ENCODE data around the gene NEB. TPM values are rescaled to one million over a fixed set of nuclear protein-coding genes. Genes with fewer than 3 reads are reported as not detected.

NEB gene
- total and polyA plus RNA-seq, 2 of the 4 experiments (the other 2 are of a cell fraction): under 0.01 TPM; not detected in 1

DNA sequence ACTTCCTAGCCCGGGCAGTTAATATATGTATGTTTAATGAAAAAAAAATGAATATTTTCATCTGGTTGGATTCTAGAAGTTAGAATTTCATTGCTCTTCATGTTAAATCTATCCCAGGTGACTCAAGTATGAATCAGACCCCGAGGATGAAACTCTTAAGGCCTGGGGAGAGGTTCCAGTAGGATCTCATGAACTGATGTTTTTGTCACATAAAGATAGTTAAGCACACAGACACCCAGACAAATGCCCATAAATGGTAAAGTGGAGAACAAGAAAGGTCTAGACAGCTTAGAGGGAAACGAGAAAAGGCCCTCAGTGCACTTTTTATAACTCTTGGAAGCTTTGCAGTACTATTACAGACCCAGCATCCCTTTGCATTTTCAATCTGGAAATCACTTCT, 210.4 kb downstream of the NEB start:
- H2BK20ac ChIP-seq (ENCODE audit: low read depth, low read length): no peak overlapping the region
- in situ Hi-C loops (cut with MboI; ENCODE audit: low sequenced_read_pairs): no loop called here
- H3K4me1 ChIP-seq (ENCODE audit: control insufficient read depth, insufficient read depth, low read length): no peaks in the 10 kb centered on the region
- H3K4me2 ChIP-seq (ENCODE audit: low read depth, low read length): no peak overlapping the region
- no peak overlapping the region for H3K56ac ChIP-seq (ENCODE audit: extremely low read depth, insufficient read depth, low read length)
- H3K27ac ChIP-seq (ENCODE audit: insufficient read depth, low read length): no peak overlapping the region
- H3K36me3 ChIP-seq (ENCODE audit: control insufficient read depth, insufficient read depth, low read length): no peaks in the 10 kb centered on the region
- no peak overlapping the region for H3K23ac ChIP-seq (ENCODE audit: low read depth, low read length)
- no peak overlapping the region for H2BK5ac ChIP-seq (ENCODE audit: low read depth, low read length, poor library complexity, severe bottlenecking)
- H4K91ac ChIP-seq (ENCODE audit: insufficient read depth, low read depth, low read length): no peak overlapping the region
- ATAC-seq (ENCODE audit: low read depth): no peak
- H3K18ac ChIP-seq (ENCODE audit: low read depth, low read length): no peak overlapping the region
- H3K9ac ChIP-seq (ENCODE audit: low read depth, low read length): no peak overlapping the region
- no TSS peak for BruUV-seq (replicated peaks)
- H2AK5ac ChIP-seq (ENCODE audit: low read depth, low read length): no peak overlapping the region
- no peak overlapping the region for H2AFZ ChIP-seq (replicated peaks; ENCODE audit: low read length, poor library complexity)
- H3K27me3 ChIP-seq (ENCODE audit: control insufficient read depth, insufficient read depth, low read length): no peaks in the 10 kb centered on the region
- intact Hi-C loops (cut with micrococcal nuclease): no loop called here
- TF ChIP-seq RFX5 (IDR thresholded peaks at IDR 0.05; ENCODE audit: low read depth, low read length) (no peak), NFE2L2 (IDR thresholded peaks at IDR 0.05; ENCODE audit: low read depth, low read length) (no peak), SMC3 (IDR thresholded peaks at IDR 0.05; ENCODE audit: low read depth, low read length) (no peak), MAFK (IDR thresholded peaks at IDR 0.05; ENCODE audit: low read depth, low read length) (no peak), CEBPB (IDR thresholded peaks at IDR 0.05; ENCODE audit: low read depth, low read length) (no peak), BHLHE40 (IDR thresholded peaks at IDR 0.05; ENCODE audit: low read depth, low read length) (no peak), MAZ (IDR thresholded peaks at IDR 0.05; ENCODE audit: borderline replicate concordance, low read depth, low read length) (no peak), CHD1 (IDR thresholded peaks at IDR 0.05; ENCODE audit: low read depth, low read length) (no peak), FOS (IDR thresholded peaks at IDR 0.05; ENCODE audit: low read depth, low read length) (no peak), MXI1 (IDR thresholded peaks at IDR 0.05; ENCODE audit: borderline replicate concordance, low read depth, low read length) (no peak), RAD21 (IDR thresholded peaks at IDR 0.05; ENCODE audit: low read length) (no peak), RCOR1 (IDR thresholded peaks at IDR 0.05; ENCODE audit: insufficient replicate concordance, low read length) (no peak), POLR2A (IDR thresholded peaks at IDR 0.05; ENCODE audit: low read depth, low read length) (no peak)
- TF ChIP-seq, protein P1, sequence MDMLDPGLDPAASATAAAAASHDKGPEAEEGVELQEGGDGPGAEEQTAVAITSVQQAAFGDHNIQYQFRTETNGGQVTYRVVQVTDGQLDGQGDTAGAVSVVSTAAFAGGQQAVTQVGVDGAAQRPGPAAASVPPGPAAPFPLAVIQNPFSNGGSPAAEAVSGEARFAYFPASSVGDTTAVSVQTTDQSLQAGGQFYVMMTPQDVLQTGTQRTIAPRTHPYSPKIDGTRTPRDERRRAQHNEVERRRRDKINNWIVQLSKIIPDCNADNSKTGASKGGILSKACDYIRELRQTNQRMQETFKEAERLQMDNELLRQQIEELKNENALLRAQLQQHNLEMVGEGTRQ (IDR thresholded peaks at IDR 0.05; ENCODE audit: low read depth, low read length): no peak
- TF ChIP-seq, protein P2, sequence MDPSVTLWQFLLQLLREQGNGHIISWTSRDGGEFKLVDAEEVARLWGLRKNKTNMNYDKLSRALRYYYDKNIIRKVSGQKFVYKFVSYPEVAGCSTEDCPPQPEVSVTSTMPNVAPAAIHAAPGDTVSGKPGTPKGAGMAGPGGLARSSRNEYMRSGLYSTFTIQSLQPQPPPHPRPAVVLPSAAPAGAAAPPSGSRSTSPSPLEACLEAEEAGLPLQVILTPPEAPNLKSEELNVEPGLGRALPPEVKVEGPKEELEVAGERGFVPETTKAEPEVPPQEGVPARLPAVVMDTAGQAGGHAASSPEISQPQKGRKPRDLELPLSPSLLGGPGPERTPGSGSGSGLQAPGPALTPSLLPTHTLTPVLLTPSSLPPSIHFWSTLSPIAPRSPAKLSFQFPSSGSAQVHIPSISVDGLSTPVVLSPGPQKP (IDR thresholded peaks at IDR 0.05; ENCODE audit: borderline replicate concordance, low read depth, low read length): no peak
- TF ChIP-seq, protein P3, sequence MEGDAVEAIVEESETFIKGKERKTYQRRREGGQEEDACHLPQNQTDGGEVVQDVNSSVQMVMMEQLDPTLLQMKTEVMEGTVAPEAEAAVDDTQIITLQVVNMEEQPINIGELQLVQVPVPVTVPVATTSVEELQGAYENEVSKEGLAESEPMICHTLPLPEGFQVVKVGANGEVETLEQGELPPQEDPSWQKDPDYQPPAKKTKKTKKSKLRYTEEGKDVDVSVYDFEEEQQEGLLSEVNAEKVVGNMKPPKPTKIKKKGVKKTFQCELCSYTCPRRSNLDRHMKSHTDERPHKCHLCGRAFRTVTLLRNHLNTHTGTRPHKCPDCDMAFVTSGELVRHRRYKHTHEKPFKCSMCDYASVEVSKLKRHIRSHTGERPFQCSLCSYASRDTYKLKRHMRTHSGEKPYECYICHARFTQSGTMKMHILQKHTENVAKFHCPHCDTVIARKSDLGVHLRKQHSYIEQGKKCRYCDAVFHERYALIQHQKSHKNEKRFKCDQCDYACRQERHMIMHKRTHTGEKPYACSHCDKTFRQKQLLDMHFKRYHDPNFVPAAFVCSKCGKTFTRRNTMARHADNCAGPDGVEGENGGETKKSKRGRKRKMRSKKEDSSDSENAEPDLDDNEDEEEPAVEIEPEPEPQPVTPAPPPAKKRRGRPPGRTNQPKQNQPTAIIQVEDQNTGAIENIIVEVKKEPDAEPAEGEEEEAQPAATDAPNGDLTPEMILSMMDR (conservative IDR thresholded peaks at IDR 0.05; ENCODE audit: low read depth, low read length): no peak
- dilution Hi-C loops (cut with HindIII; ENCODE audit: low sequenced_read_pairs, unreplicated experiment): no loop called here
- H3K4ac ChIP-seq (ENCODE audit: low read depth, low read length): no peak overlapping the region
- WGBS, 2 experiments (ENCODE audit: extremely low coverage in 2 of 2, insufficient read length in 1 of 2): no CpG with 5 or more reads among the region's 3 CpGs
- no peak overlapping the region for H2AK9ac ChIP-seq (replicated peaks; ENCODE audit: low read depth, low read length, poor library complexity)
- DNase-seq: peak; percentile 29
- no peaks in the 10 kb centered on the region for H3K9me3 ChIP-seq (ENCODE audit: control insufficient read depth, insufficient read depth, low read length)
- CTCF ChIA-PET: interaction anchor here (0.8 kb wide), 1 partner anchor 1997 kb away, joined by 3 read pairs; no protein-coding TSS in a partner anchor
- H2BK15ac ChIP-seq (ENCODE audit: low read depth, low read length): no peak overlapping the region
- no peak overlapping the region for H2BK120ac ChIP-seq (ENCODE audit: low read depth, low read length)
- H3K79me1 ChIP-seq (ENCODE audit: low read depth in 1 of 2, low read length in 2 of 2): no peaks in the 10 kb centered on the region
- no peaks in the 10 kb centered on the region for H3K9me1 ChIP-seq (ENCODE audit: insufficient read depth, low read length)
- no peaks in the 10 kb centered on the region for H4K20me1 ChIP-seq (ENCODE audit: insufficient read depth, low read length)
- no peak overlapping the region for H3K4me3 ChIP-seq (ENCODE audit: insufficient read depth, low read depth, low read length)
- H3K14ac ChIP-seq (replicated peaks; ENCODE audit: low read depth, low read length): no peak overlapping the region
- no peak overlapping the region for H4K5ac ChIP-seq (ENCODE audit: low read depth, low read length)
- no peak overlapping the region for H4K8ac ChIP-seq (ENCODE audit: low read depth in 2 of 2, low read length in 2 of 2)
- POLR2A ChIA-PET (ENCODE audit: unreplicated experiment): no interaction called here

Data from IMR-90 (cell line).